Mesenchymal stem cell (in vitro differentiated cells and primary cell): ENCODE results near the gene CAMK2G.

Experiments used
- DNase-seq: peaks from one replicate; pipeline ENCODE4 v3.0.0-alpha.2; 2013
- H2AFZ ChIP-seq: one replicate; pipeline ENCODE4 v1.6.1; 2013; ENCODE audit warnings: low read depth, mild to moderate bottlenecking, control low read depth, inconsistent platforms, low read length, moderate library complexity
- H2AK5ac ChIP-seq: 2 replicates; pipeline ENCODE4 v1.6.1; 2013; ENCODE audit warnings: low read length, moderate library complexity, mild to moderate bottlenecking, inconsistent platforms; ENCODE audit not compliant: severe bottlenecking
- H2BK120ac ChIP-seq: one replicate; pipeline ENCODE4 v1.6.1; 2013; ENCODE audit warnings: low read depth, mild to moderate bottlenecking, inconsistent platforms, low read length, moderate library complexity
- H2BK12ac ChIP-seq, 2 experiments: one replicate each; pipeline ENCODE4 v1.6.1; 2013; ENCODE audit warnings: inconsistent platforms in 2 of 2, low read length in 2 of 2, mild to moderate bottlenecking in 2 of 2, moderate library complexity in 2 of 2, control low read depth in 1 of 2
- H2BK15ac ChIP-seq: one replicate; pipeline ENCODE4 v1.6.1; 2013; ENCODE audit warnings: mild to moderate bottlenecking, low read depth, inconsistent platforms; ENCODE audit not compliant: poor library complexity, severe bottlenecking
- H2BK5ac ChIP-seq: 2 replicates; pipeline ENCODE4 v1.6.1; 2013; ENCODE audit warnings: low read depth, mild to moderate bottlenecking, low read length, control low read depth, inconsistent platforms; ENCODE audit not compliant: poor library complexity, severe bottlenecking
- H3K14ac ChIP-seq, 2 experiments: one replicate each; pipeline ENCODE4 v1.6.1; 2013; ENCODE audit warnings: inconsistent platforms in 2 of 2, low read length in 2 of 2, control low read depth in 1 of 2, mild to moderate bottlenecking in 1 of 2, moderate library complexity in 1 of 2
- H3K18ac ChIP-seq, 2 experiments: one replicate each; pipeline ENCODE4 v1.6.1; 2013; ENCODE audit warnings: inconsistent platforms in 2 of 2, low read length in 2 of 2, control low read depth in 1 of 2, low read depth in 1 of 2, mild to moderate bottlenecking in 1 of 2
- H3K23ac ChIP-seq, 2 experiments: one replicate each; pipeline ENCODE4 v1.6.1; 2013; ENCODE audit warnings: inconsistent platforms in 2 of 2, low read length in 2 of 2, mild to moderate bottlenecking in 2 of 2, moderate library complexity in 2 of 2, control low read depth in 1 of 2
- H3K27ac ChIP-seq: 2 replicates; pipeline ENCODE4 v1.5.1; 2013; ENCODE audit warnings: mild to moderate bottlenecking, moderate library complexity, low read length, control low read depth, inconsistent platforms; ENCODE audit not compliant: poor library complexity, severe bottlenecking
- H3K27me3 ChIP-seq, 2 experiments: 2 replicates each; pipeline versions ENCODE4 v1.6.1 to v1.7.0; 2013; ENCODE audit warnings: low read length in 2 of 2, mild to moderate bottlenecking in 2 of 2, moderate library complexity in 2 of 2, control low read depth in 1 of 2, inconsistent platforms in 1 of 2; ENCODE audit not compliant: control insufficient read depth in 1 of 2, insufficient read depth in 1 of 2
- H3K36me3 ChIP-seq, 2 experiments: 2 replicates each; pipeline versions ENCODE4 v1.6.1 to v1.7.0; 2013; ENCODE audit warnings: low read length in 2 of 2, control low read depth in 1 of 2, inconsistent platforms in 1 of 2, low read depth in 1 of 2, mild to moderate bottlenecking in 1 of 2; ENCODE audit not compliant: insufficient read depth in 2 of 2, control insufficient read depth in 1 of 2
- H3K4ac ChIP-seq, 2 experiments: one replicate each; pipeline ENCODE4 v1.6.1; 2013; ENCODE audit warnings: inconsistent platforms in 2 of 2, low read length in 2 of 2, mild to moderate bottlenecking in 2 of 2, moderate library complexity in 2 of 2, control low read depth in 1 of 2, low read depth in 1 of 2
- H3K4me1 ChIP-seq: 2 replicates; pipeline ENCODE4 v1.6.1; 2013; ENCODE audit warnings: low read depth, low read length, control low read depth; ENCODE audit not compliant: control insufficient read depth, insufficient read depth
- H3K4me2 ChIP-seq: 2 replicates; pipeline ENCODE4 v1.6.1; 2013; ENCODE audit warnings: low read length, mild to moderate bottlenecking, inconsistent platforms; ENCODE audit not compliant: poor library complexity, severe bottlenecking
- H3K4me3 ChIP-seq, 2 experiments: 2 replicates each; pipeline versions ENCODE4 v1.5.1 to v1.7.0; 2013; ENCODE audit warnings: low read length in 2 of 2, mild to moderate bottlenecking in 2 of 2, control low read depth in 1 of 2, low read depth in 1 of 2; ENCODE audit not compliant: insufficient read depth in 1 of 2
- H3K79me1 ChIP-seq: replicated peaks from 2 replicates; pipeline ENCODE4 v1.6.1; 2013; ENCODE audit warnings: mild to moderate bottlenecking, control low read depth, low read length, inconsistent platforms; ENCODE audit not compliant: poor library complexity, severe bottlenecking
- H3K9ac ChIP-seq: 2 replicates; pipeline ENCODE4 v1.7.0; 2013; ENCODE audit warnings: mild to moderate bottlenecking, low read length, moderate library complexity
- H3K9me3 ChIP-seq: 2 replicates; pipeline ENCODE4 v1.7.0; 2013; ENCODE audit warnings: mild to moderate bottlenecking, low read length; ENCODE audit not compliant: control insufficient read depth
- H4K8ac ChIP-seq: one replicate; pipeline ENCODE4 v1.6.1; 2013; ENCODE audit warnings: inconsistent platforms, mild to moderate bottlenecking, low read length, moderate library complexity
- H4K91ac ChIP-seq: one replicate; pipeline ENCODE4 v1.6.1; 2013; ENCODE audit warnings: mild to moderate bottlenecking, low read length, inconsistent platforms
- WGBS: methylation state at CpG from one replicate; pipeline ENCODE4 v1.1.7; 2013; ENCODE audit warnings: mixed read lengths; 5-methylcytosine and 5-hydroxymethylcytosine counted together

Gene CAMK2G

GRCh38 chr10:73813333-73813732 is 61.0 kb downstream of the CAMK2G start:
- H2AK5ac ChIP-seq = no peak overlapping the region
- H3K27ac ChIP-seq = no peak overlapping the region
- no peak overlapping the region for H2BK15ac ChIP-seq
- H4K91ac ChIP-seq = no peak overlapping the region
- 97% methylated on average over 7 of the region's 7 CpGs for WGBS
- H3K36me3 ChIP-seq = peaks cover 42 to 50% of the 10 kb centered on the region in 2 experiments
- H3K79me1 ChIP-seq = peaks cover 11% of the 10 kb centered on the region
- no peak overlapping the region for H3K14ac ChIP-seq
- H2AFZ ChIP-seq = no peak overlapping the region
- no peak overlapping the region for H3K4me2 ChIP-seq
- no peaks in the 10 kb centered on the region for H3K9me3 ChIP-seq
- no peak overlapping the region for H2BK12ac ChIP-seq
- no peaks in the 10 kb centered on the region for H3K27me3 ChIP-seq
- no peak overlapping the region for H2BK120ac ChIP-seq
- no peak overlapping the region for H3K9ac ChIP-seq
- H3K4me1 ChIP-seq = peaks cover 4% of the 10 kb centered on the region
- no peak overlapping the region for H4K8ac ChIP-seq
- H2BK5ac ChIP-seq = no peak overlapping the region
- H3K4me3 ChIP-seq = no peak overlapping the region
- H3K18ac ChIP-seq = no peak overlapping the region
- H3K4ac ChIP-seq = no peak overlapping the region
- DNase-seq = no peak
- no peak overlapping the region for H3K23ac ChIP-seq

DNA sequence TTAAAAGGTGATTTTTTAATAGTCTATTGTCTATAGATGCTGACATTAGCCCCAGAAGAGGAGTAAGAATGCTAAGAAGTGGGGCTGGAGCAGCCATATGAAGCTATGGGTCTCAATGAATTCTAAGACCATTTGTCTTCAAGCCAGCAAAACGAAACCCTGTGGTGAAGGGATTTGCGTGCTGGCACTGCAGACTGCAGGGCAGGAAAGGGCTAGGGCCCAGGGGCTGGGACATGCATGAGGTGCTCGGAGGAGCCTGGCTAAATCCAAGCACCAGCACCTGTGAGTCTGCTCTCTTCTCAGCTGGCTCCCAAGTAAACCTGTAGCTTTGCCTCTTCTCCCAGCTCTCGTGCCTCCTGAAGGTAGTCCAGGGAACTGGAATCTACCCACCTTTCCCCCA is 61.7 kb downstream of the CAMK2G start:
- H3K36me3 ChIP-seq = peaks cover 42 to 56% of the 10 kb centered on the region in 2 experiments
- no peak for DNase-seq
- H2BK5ac ChIP-seq = no peak overlapping the region
- peak overlapping the region; percentile 54 for H3K9ac ChIP-seq
- no peak overlapping the region for H3K18ac ChIP-seq
- H2BK120ac ChIP-seq = no peak overlapping the region
- no peak overlapping the region for H2AFZ ChIP-seq
- H2AK5ac ChIP-seq = no peak overlapping the region
- no peak overlapping the region for H3K4me2 ChIP-seq
- peaks cover 4% of the 10 kb centered on the region for H3K4me1 ChIP-seq
- H4K91ac ChIP-seq = no peak overlapping the region
- H3K9me3 ChIP-seq = no peaks in the 10 kb centered on the region
- no peak overlapping the region for H3K4me3 ChIP-seq
- H4K8ac ChIP-seq = no peak overlapping the region
- H3K27me3 ChIP-seq = no peaks in the 10 kb centered on the region
- peaks cover 17% of the 10 kb centered on the region for H3K79me1 ChIP-seq
- H2BK12ac ChIP-seq = peak overlapping the region in 1 of 2 experiments; percentile 10
- no peak overlapping the region for H3K23ac ChIP-seq
- H3K27ac ChIP-seq = no peak overlapping the region
- H3K4ac ChIP-seq = no peak overlapping the region
- H2BK15ac ChIP-seq = no peak overlapping the region
- 97% methylated on average over 3 of the region's 4 CpGs for WGBS
- no peak overlapping the region for H3K14ac ChIP-seq

- Histone ChIP-seq H3K36me3 (peaks cover 50 to 65% of the 10 kb centered on the region in 2 experiments), H2BK5ac (peak overlapping the region; percentile 33), H3K79me1 (peaks cover 31% of the 10 kb centered on the region), H3K23ac (no peak overlapping the region), H2BK15ac (peak overlapping the region; percentile 19), H3K14ac (peak overlapping the region in 1 of 2 experiments; percentile 70), H3K27me3 (no peaks in the 10 kb centered on the region), H2AFZ (no peak overlapping the region), H3K4me2 (peak overlapping the region; percentile 97), H3K18ac (peak overlapping the region; percentile 69 to 70), H3K4me1 (peaks cover 2% of the 10 kb centered on the region), H3K4ac (peak overlapping the region in 1 of 2 experiments; percentile 72), H4K91ac (peak overlapping the region; percentile 70), H3K9me3 (no peaks in the 10 kb centered on the region), H3K9ac (peak overlapping the region; percentile 81), H4K8ac (peak overlapping the region; percentile 17), H3K4me3 (peak overlapping the region; percentile 81 to 83), H3K27ac (no peak overlapping the region), H2BK12ac (peak overlapping the region in 1 of 2 experiments; percentile 83), H2BK120ac (peak overlapping the region; percentile 74), H2AK5ac (no peak overlapping the region)
- WGBS = 1% methylated on average over 60 of the region's 63 CpGs
- DNase-seq = peak; percentile 33
Observed at GRCh38 chr10:73810735-73811465, 63.5 kb downstream of the CAMK2G start.

- Histone ChIP-seq H3K9ac (peak overlapping the region; percentile 81), H2BK15ac (no peak overlapping the region), H3K4me2 (peak overlapping the region; percentile 97), H2AK5ac (no peak overlapping the region), H3K36me3 (peaks cover 56 to 71% of the 10 kb centered on the region in 2 experiments), H2BK5ac (no peak overlapping the region), H3K18ac (no peak overlapping the region), H3K4me3 (peak overlapping the region in 1 of 2 experiments; percentile 81), H3K23ac (no peak overlapping the region), H3K9me3 (no peaks in the 10 kb centered on the region), H2AFZ (no peak overlapping the region), H2BK120ac (no peak overlapping the region), H3K27ac (no peak overlapping the region), H4K8ac (no peak overlapping the region), H3K27me3 (no peaks in the 10 kb centered on the region), H4K91ac (no peak overlapping the region), H3K4ac (no peak overlapping the region), H3K79me1 (peaks cover 33% of the 10 kb centered on the region), H2BK12ac (no peak overlapping the region), H3K4me1 (peaks cover 2% of the 10 kb centered on the region), H3K14ac (no peak overlapping the region)
- no peak for DNase-seq
- WGBS = 94% methylated on average over 7 of the region's 7 CpGs
Observed at GRCh38 chr10:73810358-73810734, 64.0 kb downstream of the CAMK2G start.
